HepG2 (cell line): ENCODE results near the gene MIB2.

Source experiments
- CEBPB ChIP-seq: IDR thresholded peaks from 2 replicates; pipeline ENCODE4 v1.6.1; 2011; ENCODE audit warnings: low read depth, low read length, improper control_type of control experiment, borderline replicate concordance
- CTCF ChIP-seq: sonication (generic); formaldehyde crosslinking; IDR thresholded peaks from 2 replicates; pipeline ENCODE4 v1.5.0; 2020; ENCODE audit warnings: mild to moderate bottlenecking, missing genetic modification reagents, moderate library complexity
- FOSL2 ChIP-seq: sonication (generic); formaldehyde crosslinking; IDR thresholded peaks from 2 replicates; pipeline ENCODE4 v1.4.0; 2020; ENCODE audit warnings: missing genetic modification reagents
- FOXA1 ChIP-seq, 2 experiments: fragments of 450-650 bp in 1 of 2; sonication (generic) in 1 of 2; formaldehyde crosslinking in 1 of 2; IDR thresholded peaks; 2 replicates each; pipeline versions ENCODE4 v1.4.0 to v1.6.1; 2016 to 2020; ENCODE audit warnings: missing genetic modification reagents in 1 of 2
- GABPA ChIP-seq, 2 experiments: IDR thresholded peaks; 2 replicates each; pipeline ENCODE4 v1.6.1; 2011 to 2016; ENCODE audit warnings: low read depth in 2 of 2, low read length in 1 of 2, missing biosample characterization in 1 of 2, missing genetic modification characterization in 1 of 2
- MEIS1 ChIP-seq: sonication (generic); formaldehyde crosslinking; IDR thresholded peaks from 2 replicates; pipeline ENCODE4 v1.9.0; 2021; ENCODE audit warnings: mild to moderate bottlenecking, missing genetic modification reagents, moderate library complexity, borderline replicate concordance
- SETDB1 ChIP-seq: sonication (generic); formaldehyde crosslinking; IDR thresholded peaks from 2 replicates; pipeline ENCODE4 v1.5.1; 2020; ENCODE audit warnings: missing genetic modification reagents, mild to moderate bottlenecking, borderline replicate concordance
- SMARCC2 ChIP-seq: fragments of 450-650 bp; IDR thresholded peaks from 2 replicates; pipeline ENCODE4 v1.6.1; 2017; ENCODE audit warnings: antibody characterized with exemption, mild to moderate bottlenecking
- SP1 ChIP-seq, 2 experiments: fragments of 450-650 bp in 1 of 2; sonication (generic) in 1 of 2; formaldehyde crosslinking in 1 of 2; IDR thresholded peaks; 2 replicates each; pipeline versions ENCODE4 v1.4.0 to v1.6.1; 2016 to 2020; ENCODE audit warnings: missing genetic modification reagents in 1 of 2
- SRF ChIP-seq: IDR thresholded peaks from 2 replicates; pipeline ENCODE4 v1.6.1; 2011; ENCODE audit warnings: mild to moderate bottlenecking, low read depth, low read length, moderate library complexity
- ZBTB14 ChIP-seq: sonication (generic); formaldehyde crosslinking; IDR thresholded peaks from 2 replicates; pipeline ENCODE4 v1.4.0; 2020; ENCODE audit warnings: missing genetic modification reagents
- ZFP36 ChIP-seq: fragments of 150-350 bp; IDR thresholded peaks from 2 replicates; pipeline ENCODE4 v1.6.1; 2018; ENCODE audit warnings: borderline replicate concordance, low read length, low read depth; ENCODE audit not compliant: partially characterized antibody
- ZNF883 ChIP-seq: sonication (generic); formaldehyde crosslinking; IDR thresholded peaks from 2 replicates; pipeline ENCODE4 v1.5.1; 2020; ENCODE audit warnings: mild to moderate bottlenecking, missing genetic modification reagents; ENCODE audit errors: not compliant biosample characterization
- TF ChIP-seq, protein P1 (sequence below), 2 experiments: IDR thresholded peaks; 2 replicates each; pipeline ENCODE4 v1.6.1; 2011 to 2012; ENCODE audit warnings: low read length in 2 of 2, borderline replicate concordance in 1 of 2, low read depth in 1 of 2, mild to moderate bottlenecking in 1 of 2, moderate library complexity in 1 of 2

DNA sequence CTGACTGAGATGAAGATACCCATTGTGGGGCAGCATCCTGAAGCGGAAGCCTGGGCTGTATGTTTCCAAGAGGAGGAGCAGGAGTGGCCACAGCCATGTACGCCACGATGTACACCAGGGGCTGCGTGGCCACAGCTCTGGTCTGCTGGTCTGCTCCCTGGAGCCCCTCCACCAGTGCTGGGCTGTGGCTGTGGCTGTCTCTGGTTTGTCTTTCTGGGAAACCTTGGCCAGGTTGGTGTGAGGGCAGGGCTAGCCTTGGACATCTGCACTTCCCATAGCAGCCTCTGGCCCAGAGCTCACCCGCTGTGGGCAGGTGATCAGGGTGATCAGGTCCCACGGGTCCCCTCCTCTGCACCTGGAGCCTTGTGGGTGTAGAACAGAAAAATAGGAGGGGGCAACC, 2.6 kb downstream of the MIB2 start:
- no peak for TF ChIP-seq MEIS1
- TF ChIP-seq, protein P1, sequence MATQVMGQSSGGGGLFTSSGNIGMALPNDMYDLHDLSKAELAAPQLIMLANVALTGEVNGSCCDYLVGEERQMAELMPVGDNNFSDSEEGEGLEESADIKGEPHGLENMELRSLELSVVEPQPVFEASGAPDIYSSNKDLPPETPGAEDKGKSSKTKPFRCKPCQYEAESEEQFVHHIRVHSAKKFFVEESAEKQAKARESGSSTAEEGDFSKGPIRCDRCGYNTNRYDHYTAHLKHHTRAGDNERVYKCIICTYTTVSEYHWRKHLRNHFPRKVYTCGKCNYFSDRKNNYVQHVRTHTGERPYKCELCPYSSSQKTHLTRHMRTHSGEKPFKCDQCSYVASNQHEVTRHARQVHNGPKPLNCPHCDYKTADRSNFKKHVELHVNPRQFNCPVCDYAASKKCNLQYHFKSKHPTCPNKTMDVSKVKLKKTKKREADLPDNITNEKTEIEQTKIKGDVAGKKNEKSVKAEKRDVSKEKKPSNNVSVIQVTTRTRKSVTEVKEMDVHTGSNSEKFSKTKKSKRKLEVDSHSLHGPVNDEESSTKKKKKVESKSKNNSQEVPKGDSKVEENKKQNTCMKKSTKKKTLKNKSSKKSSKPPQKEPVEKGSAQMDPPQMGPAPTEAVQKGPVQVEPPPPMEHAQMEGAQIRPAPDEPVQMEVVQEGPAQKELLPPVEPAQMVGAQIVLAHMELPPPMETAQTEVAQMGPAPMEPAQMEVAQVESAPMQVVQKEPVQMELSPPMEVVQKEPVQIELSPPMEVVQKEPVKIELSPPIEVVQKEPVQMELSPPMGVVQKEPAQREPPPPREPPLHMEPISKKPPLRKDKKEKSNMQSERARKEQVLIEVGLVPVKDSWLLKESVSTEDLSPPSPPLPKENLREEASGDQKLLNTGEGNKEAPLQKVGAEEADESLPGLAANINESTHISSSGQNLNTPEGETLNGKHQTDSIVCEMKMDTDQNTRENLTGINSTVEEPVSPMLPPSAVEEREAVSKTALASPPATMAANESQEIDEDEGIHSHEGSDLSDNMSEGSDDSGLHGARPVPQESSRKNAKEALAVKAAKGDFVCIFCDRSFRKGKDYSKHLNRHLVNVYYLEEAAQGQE (IDR thresholded peaks at IDR 0.05; ENCODE audit: borderline replicate concordance in 1 of 2, low read depth in 1 of 2, low read length in 2 of 2) = no peak
- TF ChIP-seq ZFP36 = no peak
- no peak for TF ChIP-seq GABPA (IDR thresholded peaks at IDR 0.05; ENCODE audit: low read depth, low read length)
- TF ChIP-seq GABPA (CRISPR knock-in tag; IDR thresholded peaks at IDR 0.05; ENCODE audit: low read depth) = no peak
- TF ChIP-seq ZBTB14 (CRISPR knock-in tag) = no peak
- no peak for TF ChIP-seq SETDB1 (CRISPR knock-in tag)
- TF ChIP-seq SP1 (IDR thresholded peaks at IDR 0.05) = no peak
- TF ChIP-seq SP1 (CRISPR knock-in tag; IDR thresholded peaks at IDR 0.05) = no peak
- TF ChIP-seq CTCF (CRISPR knock-in tag) = no peak
- no peak for TF ChIP-seq CEBPB
- TF ChIP-seq SRF = no peak
- TF ChIP-seq FOSL2 (CRISPR knock-in tag) = no peak
- TF ChIP-seq SMARCC2 = no peak
- TF ChIP-seq ZNF883 (CRISPR knock-in tag) = no peak
- no peak for TF ChIP-seq FOXA1 (IDR thresholded peaks at IDR 0.05)
- no peak for TF ChIP-seq FOXA1 (CRISPR knock-in tag; IDR thresholded peaks at IDR 0.05)
